ENCODE data around the gene MDK.

Gene MDK

DNA sequence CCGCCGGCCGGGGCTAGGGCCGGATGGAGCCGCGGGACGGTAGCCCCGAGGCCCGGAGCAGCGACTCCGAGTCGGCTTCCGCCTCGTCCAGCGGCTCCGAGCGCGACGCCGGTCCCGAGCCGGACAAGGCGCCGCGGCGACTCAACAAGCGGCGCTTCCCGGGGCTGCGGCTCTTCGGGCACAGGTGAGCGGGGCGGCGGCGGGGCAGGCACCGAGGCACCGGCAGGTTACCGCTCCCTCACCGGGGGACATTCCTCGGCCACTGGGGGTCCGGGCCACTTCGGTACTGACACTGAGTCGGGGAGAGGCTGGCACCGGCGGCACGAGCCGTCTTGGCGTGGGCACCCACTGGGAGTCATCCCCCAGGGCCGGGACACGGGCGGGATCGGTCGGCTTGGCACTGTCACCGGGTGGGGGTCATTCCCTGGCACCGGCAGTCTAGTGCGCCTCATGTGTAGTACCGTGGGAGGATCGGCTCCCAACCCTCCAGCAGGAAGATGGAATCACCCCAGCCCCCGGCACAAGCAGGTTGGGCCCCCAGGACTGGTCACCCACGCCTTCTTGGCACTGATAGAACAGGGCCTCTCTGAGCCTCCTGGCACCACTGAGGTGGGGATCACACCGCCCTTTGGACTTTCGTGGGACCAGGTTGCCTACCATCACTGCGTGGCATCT, 33.7 kb upstream of the MDK start:
- no peak for DNase-seq (ENCODE audit: low read depth in 2 of 3, low spot score in 1 of 3)

DNA sequence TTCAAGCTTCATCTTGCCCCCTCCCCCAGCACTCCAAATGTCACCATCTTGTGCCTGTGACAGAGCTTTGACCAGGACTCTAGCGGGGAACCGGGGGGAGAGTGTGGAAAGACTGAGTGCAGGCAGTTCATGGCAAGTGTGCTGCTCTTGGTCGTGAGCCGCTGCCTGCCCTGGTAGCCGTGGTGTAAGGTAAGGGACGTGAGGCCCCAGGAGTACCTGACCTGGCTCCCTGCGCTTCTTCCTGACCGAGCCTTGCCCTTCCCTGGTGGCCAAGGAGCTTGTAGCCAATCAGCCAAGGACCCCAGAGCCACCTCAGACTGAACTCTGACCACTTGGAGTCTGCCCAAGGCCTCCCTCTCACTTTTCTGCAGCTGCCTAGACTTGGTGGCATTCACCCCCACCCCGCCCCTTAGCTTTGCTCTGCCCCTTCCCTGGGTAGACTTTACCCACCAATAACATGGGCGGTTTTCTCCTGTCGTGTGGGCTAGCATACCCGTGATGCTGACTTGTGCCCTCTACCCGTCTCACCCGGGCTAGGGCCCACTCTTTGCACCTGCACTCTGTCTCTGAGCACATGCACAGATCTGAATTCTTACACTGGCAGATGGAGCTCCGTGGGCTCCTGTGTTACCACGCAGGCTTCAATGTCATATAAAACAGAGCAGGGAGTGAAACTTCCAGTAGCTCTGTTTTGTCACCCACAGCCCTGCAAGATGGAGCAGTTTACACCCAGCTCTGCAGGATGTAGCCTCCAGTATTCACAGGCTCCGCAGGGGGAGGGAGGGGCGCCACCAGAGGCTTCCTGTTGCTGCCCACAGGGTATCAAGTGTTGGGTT, 32.7 kb upstream of the MDK start:
- no peak for DNase-seq (ENCODE audit: low read depth in 2 of 3, low spot score in 1 of 3)

DNA sequence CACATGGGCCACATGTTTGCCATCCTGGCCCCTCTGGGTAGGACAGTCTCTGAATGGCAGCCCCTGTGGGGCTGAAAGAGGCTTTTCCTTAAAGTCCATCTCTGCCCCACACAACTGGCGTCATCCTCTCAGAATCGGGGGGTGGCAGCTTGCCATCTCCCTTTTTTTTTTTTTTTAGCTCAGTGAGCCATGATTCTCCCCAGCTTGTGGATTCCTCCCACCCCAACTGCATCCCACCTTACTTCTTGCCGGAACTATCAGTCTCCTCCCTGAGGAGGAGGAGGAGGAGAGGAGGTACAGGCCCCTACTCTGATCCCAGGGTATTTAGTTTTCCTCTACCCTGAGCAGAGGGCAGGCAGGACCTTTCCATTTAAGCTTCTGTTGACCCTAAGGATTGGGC, 30.8 kb upstream of the MDK start:
- DNase-seq (ENCODE audit: low read depth in 2 of 3, low spot score in 1 of 3): no peak

DNA sequence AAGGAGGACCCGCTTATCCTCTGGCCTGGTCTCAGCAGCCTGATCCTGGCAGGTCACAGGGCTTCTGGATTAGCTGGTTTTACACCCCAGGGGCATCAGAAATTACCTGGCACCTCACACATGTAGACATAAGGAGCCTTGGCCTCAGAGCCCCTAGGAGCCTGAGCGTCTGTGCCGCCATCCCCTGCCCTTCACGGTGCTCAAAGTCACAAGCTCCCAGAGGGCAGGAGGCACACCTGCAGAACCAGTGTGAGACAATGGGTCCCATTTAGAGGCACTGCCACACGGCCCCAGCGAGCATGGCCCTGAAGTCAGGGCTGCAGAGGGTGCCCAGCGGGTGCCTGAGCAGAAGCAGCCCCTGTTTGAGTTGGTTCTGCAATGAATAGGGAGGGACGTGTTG, 30.3 kb upstream of the MDK start:
- DNase-seq (ENCODE audit: low read depth in 2 of 3, low spot score in 1 of 3): no peak

DNA sequence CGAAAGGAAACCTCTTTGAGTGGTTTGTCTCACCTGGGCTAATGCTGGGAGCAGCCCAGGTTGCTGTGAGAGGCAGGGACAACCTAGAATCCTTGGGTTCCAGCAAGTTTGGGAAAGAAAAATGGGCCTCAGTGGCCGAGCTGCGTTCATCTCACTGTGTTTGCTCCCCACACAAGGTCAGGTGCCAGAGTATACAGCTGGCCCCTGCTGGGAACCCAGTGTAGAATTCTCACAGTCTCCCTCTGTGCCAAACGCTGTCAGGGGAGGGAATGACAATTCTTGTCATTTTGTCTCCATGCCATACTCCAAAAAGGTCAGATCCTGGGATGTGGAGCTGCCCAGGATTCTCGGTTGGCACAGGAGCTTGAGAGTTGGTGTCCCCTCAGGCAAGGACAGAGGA, 29.9 kb upstream of the MDK start:
- DNase-seq (ENCODE audit: low read depth in 2 of 3, low spot score in 1 of 3): no peak

DNA sequence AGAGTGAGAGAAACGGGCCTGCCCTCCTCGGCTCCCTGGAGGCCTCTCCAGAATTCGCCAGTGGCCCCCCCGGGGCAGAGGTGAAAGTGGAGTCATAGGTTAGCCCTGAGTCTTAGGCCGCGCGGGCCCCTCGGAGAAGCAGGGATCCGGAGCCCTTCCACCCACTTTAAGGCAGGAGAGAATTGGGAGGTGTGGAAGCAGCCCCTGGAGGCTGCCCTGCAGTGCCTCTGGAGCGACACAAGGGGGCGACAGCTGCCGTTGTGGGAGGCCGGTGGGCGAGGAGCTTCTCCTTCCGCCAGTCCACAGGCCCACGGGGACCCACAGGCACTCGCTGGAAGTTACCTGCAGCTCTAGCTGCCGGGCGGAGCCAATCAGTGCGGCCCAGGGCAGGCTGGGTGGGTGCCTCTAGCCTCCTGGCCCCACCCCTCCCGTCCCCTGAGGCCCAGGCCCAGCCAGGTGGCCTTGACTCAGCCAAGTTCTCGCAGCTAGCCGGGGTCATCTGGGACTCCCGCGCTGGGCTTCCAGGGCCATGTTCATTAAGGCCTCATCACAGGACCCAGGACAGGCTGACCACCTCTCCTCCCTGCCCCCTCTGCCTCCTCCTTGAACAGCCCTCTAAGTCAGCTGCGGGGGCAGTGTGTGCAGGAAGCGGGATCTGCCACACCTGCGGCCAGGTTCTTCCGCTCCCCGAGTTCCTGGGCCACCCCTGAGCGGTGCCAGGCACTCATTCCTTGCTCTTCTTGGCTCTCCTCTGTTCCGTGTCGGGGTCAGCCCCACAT, 29.2 kb upstream of the MDK start:
- peak; percentile 64 to 75 (median 65) for DNase-seq (ENCODE audit: low read depth in 2 of 3, low spot score in 1 of 3)

DNA sequence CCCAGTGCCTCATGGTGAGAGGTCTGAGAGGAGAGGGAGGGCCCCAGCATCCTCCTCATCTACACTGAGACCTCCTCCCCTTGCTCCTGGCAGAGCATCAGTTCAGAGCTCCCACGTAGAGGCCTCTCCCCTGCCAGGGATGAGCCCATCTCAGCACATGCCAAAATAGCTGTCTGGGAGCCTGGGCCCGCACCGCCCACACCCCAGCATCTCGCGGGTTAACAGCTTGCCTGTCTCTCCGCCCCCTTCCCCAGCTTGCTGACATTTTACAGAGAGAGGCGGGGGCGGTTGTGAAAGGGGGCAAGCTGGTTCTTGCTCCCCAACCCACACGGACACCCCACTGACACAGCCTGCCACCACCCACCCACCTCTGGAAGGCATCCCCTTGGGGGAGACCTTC, 27.8 kb upstream of the MDK start:
- DNase-seq (ENCODE audit: low read depth in 2 of 3, low spot score in 1 of 3): no peak

DNA sequence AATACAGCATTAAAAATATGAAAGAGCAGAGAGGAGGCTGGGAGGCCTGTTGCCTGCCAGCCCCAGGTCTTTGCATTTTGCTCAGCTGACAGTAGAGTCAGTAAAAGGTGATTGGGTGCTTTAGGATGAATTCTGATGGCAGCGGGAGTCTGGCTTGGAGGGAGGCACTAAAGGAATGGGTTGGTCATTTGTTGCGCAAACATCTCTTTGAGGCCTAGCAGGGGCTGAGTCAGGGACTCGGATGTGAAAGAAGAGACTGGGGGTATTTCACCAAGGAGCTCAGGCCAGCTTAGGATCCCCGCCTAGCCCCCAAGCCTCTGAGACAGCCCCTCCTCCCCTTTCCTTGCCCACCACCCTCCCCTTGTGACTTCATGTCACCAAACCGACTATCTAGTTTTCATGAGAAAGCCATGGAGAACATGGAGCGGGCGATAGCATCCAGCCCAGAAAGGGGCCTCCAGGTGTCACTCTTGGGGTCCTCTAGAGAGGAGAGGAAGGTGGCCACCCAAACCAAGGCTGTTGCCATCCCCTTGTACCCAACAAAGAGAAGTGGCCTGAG, 24.5 kb upstream of the MDK start:
- no peak for DNase-seq (ENCODE audit: low read depth in 2 of 3, low spot score in 1 of 3)

DNA sequence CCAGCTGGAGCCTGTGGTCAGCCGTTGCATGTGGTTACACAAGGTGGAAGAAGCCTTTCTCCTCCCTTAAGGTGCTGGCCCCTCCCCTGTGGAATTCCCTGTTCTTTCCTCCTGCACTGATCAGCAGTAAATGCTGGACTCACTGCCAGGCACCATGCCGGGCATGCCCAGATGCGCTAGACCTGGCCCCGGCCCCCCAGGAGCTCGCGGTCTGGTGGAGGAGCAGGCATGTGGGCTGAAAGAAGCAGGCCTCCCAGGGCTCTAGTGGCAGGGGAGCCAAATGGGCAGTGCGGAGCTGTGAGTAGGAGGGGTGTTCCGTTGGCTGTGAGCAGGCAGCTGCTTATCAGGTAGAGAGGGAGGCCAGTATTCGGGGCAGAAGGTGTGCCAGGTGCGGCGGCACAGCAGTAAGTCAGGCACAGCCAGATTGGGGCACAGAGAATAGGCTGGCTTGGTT, 24.0 kb upstream of the MDK start:
- DNase-seq (ENCODE audit: low read depth in 2 of 3, low spot score in 1 of 3): no peak

DNA sequence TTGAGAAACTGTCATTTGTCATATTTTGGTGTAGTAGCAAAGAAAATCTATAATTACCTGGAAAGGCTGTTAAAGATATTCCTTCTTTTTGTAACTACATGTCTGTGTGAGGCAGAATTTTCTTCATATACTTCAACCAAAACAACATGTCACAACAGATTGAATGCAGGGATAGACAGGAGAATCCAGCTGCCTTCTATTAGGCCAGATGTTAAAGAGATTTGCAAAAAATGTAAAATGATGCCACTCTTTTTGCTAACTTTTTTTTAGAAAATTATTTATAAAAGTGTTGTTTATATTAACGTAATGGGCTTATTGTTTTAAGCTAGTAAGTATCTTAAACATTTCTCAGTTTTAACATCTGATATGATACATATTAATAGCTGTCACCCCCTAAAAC, 21.5 kb upstream of the MDK start:
- no peak for DNase-seq (ENCODE audit: low read depth in 2 of 3, low spot score in 1 of 3)

DNA sequence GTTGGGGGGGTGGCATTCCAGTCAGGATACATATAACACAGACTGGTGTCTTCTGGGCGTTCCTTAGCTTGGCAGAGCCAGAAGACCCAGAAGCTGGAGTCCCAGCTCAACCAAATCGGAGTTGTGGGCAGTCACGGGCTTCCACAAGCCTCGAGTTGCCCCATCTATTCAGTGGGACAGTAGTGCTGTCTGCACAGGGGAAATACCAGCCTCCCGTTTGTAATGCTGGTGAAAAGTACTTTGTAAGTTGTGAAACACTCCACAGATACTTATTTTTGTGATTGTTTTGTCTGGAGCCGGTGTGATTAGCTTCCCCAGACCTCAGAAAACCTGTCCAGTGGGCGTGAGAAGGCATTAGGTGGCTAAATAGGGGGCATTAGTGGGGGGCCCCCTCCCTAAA, 20.6 kb upstream of the MDK start:
- DNase-seq (ENCODE audit: low read depth in 2 of 3, low spot score in 1 of 3): no peak

DNA sequence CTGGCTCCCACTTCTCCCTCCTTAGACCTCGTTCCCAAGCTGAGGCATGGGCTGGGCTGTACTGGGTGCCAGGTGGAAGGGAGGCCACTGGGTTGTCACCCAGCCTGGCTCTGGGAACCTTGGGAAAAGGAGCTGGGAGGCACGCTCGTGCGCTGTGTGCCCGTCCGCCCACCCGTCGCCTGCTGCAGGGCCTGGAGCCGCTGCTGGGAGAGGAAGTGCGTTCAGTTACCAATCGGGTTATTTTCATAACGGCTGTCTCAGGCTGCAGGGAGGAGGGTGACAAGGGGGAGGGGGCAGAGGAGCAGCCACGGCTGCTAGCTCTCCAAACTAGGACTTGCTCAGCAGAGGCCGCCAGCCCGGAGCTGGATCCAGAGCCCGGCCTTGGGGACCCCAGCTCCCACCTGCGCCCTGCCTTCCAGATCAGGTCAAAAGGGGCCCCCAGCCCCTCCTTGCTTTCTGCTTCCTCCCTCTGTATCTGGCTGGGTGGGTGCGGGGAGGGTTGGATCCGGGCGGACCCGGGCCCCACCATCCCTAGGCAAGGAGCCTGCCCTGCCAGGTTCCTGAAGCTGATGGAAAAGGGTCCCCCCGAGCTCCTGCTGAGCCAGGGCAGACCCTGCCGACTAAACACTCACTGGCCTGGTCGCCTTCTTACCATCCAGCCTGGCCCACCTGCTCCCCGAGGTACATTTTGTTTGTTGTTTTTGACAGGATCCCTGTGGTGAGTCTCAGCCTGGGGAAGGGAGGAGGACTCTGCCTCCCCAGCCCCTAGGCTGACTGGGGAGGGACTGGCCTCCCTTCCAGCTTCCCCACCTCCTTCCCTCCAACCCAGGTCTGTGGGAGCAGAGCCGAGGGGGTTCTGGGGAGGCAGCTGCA, 19.9 kb upstream of the MDK start:
- DNase-seq (ENCODE audit: low read depth in 2 of 3, low spot score in 1 of 3): peak in 2 of 3 donors; percentile 54 to 59

DNA sequence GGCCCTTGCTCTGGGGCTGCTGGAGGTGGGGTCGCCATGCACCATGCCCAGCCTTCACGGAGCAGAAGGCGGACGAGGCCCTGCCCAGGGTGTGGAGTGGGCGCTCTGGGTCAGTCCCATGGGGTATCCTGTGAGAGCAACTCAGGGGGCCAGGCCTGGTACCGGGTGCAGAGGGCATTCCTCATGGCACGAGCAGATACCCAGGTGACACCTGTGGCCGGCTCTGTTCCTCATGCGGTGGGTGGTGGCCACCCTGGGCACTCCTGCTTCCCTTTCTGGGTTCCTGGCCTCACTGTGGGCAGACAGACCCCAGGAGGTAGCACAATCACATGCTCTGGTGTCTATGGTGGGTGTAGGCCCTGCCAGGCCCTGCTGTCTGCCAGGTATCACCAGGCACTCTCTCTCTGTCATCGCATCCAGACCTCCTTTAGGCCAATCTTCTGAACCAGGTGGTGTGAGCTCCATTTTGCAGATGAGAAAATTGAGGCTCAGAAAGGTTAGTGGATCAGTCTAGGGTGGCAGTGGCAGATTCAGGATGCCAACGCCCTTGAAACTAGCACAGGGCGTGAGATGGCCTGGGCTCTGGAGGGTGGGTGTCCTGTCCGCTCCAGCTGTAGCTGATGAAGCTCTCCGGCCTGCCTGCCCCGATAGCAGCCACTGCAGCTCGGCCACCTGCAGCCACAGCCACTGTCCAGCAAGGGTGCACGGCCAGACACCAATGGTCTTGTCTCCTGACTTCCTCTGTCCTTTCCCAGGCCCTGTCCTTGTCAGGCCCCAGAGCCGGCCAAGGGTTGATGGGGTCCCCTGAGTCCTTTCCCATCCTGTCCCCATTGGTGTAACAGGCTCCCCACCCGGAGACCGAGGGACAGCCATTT, 19.1 kb upstream of the MDK start:
- DNase-seq (ENCODE audit: low read depth in 2 of 3, low spot score in 1 of 3): no peak

DNA sequence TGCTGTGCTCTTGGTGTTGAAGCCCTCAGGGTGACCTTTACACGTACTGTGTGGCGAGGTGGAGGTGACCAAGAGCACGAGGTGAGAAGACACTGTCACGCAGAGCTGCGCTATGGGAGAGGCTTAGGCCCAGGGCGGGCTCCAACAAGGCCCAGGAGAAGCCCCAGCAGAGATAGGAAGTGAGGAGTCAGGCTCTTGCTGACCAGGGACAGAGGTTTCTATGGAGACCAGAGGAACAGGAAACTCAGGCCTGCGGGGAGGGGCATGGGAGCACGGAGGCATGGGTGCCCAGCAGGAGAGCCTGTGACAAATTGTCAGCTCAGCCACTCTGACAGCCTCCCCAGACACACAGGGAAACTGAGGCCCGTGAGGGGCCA, 18.4 kb upstream of the MDK start:
- DNase-seq (ENCODE audit: low read depth in 2 of 3, low spot score in 1 of 3): no peak

DNA sequence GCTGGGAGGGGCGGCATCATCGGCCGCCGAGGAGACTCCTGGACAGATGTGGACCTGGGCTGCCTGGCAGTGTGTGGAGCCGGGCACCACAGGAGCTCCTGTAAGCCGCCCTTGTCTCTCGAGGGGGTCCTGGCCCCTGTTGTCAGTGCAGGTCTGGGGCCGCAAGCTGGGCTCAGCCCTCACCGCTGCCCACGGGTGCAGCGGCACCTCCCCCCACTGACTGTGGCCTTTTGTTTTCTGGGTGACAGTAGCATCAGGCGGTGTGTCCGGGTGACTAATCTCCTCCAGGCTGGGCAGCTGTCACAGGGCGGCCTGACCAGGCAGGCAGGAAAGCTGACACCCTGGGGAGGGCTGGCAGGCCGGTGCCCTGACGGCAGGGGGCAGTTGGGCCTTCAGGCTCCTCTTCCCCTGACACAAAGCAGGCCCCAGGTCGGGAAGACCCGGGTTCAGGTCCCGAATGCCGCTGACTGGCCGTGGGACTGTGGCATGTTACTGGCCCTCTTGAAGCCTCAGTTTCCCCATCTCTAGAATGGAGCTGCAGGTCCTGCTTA, 17.9 kb upstream of the MDK start:
- DNase-seq (ENCODE audit: low read depth in 2 of 3, low spot score in 1 of 3): no peak

DNA sequence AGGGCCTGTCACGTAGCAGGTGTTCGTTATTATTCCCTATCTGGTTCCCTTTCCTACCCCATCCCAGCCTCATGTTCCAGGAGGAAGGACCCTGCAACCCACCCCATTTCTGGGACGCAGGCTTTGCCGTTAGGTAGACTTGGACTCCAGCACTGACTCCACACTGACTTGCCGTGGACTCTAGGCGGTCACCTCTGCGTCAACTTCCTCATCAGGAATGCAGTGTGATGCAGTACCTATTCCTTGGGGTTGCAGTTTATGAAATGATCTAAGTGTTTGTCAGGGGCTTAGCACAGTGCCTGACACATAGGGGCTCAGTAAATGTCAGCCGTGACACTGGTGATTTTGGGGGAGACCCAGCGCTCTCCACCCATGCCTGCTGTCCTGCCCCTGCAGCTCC, 17.4 kb upstream of the MDK start:
- no peak for DNase-seq (ENCODE audit: low read depth in 2 of 3, low spot score in 1 of 3)

DNA sequence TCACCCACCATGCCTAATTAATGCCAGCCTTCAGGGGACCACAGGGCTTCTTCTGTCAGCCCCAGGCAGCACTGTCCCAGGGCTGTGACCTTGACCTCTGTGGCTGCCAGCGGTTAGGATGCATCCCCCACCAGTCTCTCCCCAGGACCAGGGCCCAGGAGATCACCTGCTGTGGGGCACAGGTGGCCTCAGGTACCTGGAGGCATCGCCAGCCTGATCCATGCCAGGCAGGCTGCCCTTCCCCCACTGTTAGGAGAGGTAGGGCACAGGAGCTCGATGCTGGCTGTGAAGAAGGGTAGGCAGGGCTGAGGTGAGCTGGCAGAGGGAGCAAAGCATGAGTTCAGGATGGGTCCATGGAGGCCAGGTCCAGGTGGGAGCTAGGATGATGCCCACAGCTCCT, 16.7 kb upstream of the MDK start:
- DNase-seq (ENCODE audit: low read depth in 2 of 3, low spot score in 1 of 3): no peak

DNA sequence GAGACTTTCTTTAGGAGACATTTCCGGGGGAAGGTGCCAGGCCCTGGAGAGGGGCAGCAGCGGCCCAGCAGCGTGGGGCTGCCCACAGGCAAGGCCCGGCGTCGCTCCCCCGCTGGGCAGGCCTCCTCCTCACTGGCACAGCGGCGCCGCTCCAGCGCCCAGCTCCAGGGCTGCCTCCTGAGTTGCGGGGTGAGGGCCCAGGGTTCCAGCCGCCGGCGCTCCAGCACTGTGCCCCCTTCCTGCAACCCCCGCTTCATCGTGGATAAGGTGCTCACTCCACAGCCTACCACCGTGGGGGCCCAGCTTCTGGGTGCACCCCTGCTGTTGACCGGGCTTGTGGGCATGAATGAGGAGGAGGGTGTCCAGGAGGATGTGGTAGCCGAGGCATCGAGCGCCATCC, 15.2 kb upstream of the MDK start:
- DNase-seq (ENCODE audit: low read depth in 2 of 3, low spot score in 1 of 3): no peak

DNA sequence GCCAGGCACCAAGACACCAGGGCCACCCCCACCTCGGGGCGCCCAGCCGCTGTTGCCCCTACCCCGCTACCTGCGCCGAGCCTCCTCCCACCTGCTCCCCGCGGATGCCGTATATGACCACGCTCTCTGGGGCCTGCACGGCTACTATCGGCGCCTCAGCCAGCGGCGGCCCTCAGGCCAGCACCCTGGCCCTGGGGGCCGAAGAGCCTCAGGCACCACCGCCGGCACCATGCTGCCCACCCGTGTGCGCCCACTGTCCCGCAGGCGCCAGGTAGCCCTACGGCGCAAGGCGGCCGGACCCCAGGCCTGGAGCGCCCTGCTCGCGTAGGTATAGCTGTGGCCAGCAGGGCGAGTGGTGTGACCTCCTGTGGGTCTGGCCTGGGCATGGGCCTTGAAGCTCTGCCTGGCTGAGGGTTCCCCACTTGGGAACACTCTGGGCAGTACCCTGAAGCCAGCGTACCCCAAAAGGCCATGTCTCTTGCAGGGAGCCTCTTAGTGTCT, 14.8 kb upstream of the MDK start:
- DNase-seq (ENCODE audit: low read depth in 2 of 3, low spot score in 1 of 3): no peak

All from stimulated activated CD4-positive, alpha-beta T cell treated with anti-CD3 and anti-CD28 coated beads, Interleukin-12 subunit alpha, Interleukin-12 subunit beta, amount 100 ng/mL, for 48 hours (primary cell).